Suprapubic skin (tissue), 4 donors: ENCODE measurements around the gene CSH1.

Experiments
- POLR2A ChIP-seq, 2 donors: fragments of 450-650 bp; IDR thresholded peaks; one replicate each; pipeline ENCODE4 v1.6.1; 2017; ENCODE audit warnings: antibody characterized with exemption in 2 of 2, mild to moderate bottlenecking in 2 of 2, moderate library complexity in 2 of 2
- POLR2AphosphoS5 ChIP-seq, 3 donors: sonication (generic); formaldehyde crosslinking; IDR thresholded peaks; one replicate each; pipeline ENCODE4 v1.6.1; 2017; ENCODE audit warnings: antibody characterized with exemption in 3 of 3
- TF ChIP-seq, protein P1 (sequence below), 2 donors: fragments of 200-600 bp in 1 of 2; fragments of 450-650 bp in 1 of 2; sonication (generic) in 1 of 2; IDR thresholded peaks; one replicate each; pipeline ENCODE4 v1.5.1; 2016 to 2019; ENCODE audit warnings: antibody characterized with exemption in 2 of 2, mild to moderate bottlenecking in 1 of 2, moderate library complexity in 1 of 2

DNA sequence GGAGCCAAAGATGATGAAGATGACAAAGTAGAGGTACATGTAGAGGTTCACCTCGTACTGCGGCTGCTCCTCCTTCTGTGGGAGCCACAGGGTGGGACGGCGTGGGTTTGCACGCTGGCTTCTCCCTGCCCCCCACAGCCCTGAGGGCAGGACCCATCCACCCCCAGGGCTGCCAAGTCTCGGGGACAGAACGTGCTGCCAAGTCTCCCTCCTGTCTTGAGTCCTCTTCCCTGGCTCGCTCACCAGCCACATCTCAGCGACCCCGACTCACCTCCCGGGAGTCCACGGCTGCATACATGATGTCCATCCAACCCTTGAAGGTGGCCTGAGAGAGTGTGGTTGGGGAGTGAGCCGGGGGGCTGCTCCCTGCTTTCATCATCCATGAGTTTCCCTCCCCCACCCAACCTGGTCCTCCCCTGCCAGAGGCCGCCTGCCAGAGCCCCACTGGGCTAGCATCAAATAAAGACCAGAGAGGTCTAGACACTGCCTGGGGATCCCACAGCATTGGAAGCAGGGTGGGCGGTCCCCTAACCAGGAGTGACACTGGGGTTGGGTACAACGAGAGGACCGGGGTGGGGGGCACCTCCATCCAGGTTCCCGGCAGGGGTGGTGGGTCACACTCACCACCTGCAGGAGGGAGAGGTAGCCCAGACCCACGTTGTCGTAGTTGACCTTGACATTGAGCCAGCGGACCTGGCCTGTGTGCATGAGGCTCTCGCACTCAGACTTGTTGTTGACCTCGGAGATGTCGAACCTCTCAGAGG, 48.5 kb upstream of the CSH1 start:
- TF ChIP-seq POLR2AphosphoS5 (IDR thresholded peaks at IDR 0.05) (no peak), POLR2A (IDR thresholded peaks at IDR 0.05) (no peak)
- TF ChIP-seq, protein P1, sequence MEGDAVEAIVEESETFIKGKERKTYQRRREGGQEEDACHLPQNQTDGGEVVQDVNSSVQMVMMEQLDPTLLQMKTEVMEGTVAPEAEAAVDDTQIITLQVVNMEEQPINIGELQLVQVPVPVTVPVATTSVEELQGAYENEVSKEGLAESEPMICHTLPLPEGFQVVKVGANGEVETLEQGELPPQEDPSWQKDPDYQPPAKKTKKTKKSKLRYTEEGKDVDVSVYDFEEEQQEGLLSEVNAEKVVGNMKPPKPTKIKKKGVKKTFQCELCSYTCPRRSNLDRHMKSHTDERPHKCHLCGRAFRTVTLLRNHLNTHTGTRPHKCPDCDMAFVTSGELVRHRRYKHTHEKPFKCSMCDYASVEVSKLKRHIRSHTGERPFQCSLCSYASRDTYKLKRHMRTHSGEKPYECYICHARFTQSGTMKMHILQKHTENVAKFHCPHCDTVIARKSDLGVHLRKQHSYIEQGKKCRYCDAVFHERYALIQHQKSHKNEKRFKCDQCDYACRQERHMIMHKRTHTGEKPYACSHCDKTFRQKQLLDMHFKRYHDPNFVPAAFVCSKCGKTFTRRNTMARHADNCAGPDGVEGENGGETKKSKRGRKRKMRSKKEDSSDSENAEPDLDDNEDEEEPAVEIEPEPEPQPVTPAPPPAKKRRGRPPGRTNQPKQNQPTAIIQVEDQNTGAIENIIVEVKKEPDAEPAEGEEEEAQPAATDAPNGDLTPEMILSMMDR (IDR thresholded peaks at IDR 0.05): no peak
